ENCODE results near the gene ADAP1.
"Not testable (repeated sequence)": the region's sequence is repeated elsewhere in the genome, so short reads cannot be mapped to it uniquely, and the experiment has no call there.

ADAP1 gene

DNA sequence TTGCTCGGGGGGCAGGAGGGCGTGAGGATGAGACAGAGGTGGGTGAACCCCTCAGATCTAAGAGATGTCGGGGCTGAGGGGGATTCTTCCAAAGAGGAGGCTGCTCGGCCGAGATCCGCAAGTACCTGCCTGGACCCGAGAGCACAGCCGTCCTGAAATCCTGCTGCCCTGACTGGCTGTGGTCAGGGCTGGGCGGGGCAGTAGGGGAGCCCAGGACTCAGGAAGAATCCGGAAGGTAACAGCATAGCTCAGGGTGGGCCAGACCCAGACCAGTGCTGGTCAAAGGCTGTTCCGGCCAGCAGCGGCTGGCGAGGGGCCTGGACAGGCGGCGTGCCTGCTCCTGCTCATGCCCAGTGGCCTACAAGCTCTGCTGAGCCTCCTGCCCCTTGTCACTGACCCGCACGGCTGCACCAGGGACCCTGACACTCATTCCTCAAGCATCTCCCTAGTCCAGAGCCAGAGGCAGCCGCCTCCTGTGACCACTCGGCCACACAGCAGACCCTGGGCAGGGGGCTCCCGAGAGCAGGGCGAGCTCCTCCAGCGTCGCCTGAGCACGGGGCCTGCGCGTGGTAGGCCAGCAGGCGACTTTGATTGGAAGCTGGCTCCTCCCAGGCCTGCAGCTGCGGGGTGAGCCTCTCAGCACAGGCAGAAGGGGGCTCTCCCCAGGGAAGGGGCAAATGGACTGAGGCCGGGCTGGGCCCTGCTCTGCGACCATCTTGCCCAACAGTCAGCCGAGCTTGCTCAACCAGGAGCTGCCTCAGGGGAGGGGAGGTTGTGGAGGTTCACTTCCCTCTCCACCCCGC is 3.1 kb upstream of the ADAP1 start:
- no peak for DNase-seq

DNA sequence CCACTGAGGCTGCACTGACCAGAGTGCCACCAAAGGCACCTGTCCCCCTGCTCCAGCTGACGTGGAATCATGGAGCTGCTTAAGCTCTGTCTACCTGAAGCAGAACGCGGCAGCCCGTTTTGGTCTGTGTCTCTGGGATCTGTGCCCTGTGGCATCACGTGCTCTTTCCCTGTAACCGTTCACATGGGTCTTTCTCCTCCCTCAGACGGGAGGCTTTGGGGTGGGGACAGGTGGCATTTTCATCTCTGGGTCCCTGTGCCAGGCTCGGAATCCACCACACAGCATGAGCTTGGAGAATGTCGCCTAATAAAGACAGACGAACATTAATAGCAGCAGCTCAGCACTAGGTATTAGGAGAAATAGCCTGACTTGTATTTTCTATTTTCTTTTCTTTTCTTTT is 1.6 kb upstream of the ADAP1 start:
- no peak for DNase-seq

GRCh38 chr7:953547-954327 is 743 bp downstream of the ADAP1 start:
- DNase-seq = peak; percentile 76

DNA sequence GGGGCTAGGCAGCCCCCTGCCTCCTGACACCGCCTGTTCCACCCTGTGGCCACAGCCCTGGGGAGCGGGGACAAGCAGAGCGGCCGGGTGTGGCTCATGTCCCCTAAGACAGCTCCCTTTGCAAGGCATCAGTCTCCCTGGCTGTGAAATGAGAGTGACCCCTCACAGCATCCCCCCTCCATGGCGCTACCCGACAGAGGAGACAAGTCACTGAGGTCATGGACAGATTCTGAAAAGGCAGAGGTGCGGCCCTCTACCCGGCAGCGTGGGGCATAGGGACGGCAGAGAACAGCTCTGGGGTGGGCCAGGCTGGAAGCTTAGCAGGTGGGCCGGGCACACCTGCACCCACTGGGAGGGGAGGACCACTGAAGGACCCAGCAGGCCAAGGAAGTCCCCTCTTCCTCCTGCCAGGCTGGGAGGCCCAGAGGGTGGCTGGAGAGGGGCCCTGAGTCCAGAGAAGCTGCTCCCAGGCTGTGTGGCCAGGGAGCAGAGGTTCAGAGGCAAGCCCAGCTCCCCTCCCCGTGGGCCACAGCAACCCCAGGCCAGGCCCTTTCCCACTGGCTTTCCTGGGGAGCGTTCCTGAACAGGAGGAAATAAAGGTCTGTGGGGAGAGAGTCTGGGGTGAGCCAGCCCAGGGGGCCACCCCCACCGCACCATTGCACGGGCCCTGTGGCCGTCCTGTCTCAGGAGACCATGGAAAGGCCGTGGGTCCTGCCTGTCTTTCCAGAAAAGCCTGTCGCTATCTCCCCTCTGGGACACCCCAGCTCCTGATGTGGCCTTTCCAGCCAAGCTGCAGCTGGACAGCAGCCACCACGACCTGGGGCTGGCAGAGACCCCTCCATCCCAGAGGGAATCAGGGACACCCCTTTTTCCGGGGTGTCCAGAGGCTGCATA is 1.7 kb downstream of the ADAP1 start:
- DNase-seq = no peak

GRCh38 chr7:951881-952547 is 2.5 kb downstream of the ADAP1 start:
- DNase-seq = no peak

DNA sequence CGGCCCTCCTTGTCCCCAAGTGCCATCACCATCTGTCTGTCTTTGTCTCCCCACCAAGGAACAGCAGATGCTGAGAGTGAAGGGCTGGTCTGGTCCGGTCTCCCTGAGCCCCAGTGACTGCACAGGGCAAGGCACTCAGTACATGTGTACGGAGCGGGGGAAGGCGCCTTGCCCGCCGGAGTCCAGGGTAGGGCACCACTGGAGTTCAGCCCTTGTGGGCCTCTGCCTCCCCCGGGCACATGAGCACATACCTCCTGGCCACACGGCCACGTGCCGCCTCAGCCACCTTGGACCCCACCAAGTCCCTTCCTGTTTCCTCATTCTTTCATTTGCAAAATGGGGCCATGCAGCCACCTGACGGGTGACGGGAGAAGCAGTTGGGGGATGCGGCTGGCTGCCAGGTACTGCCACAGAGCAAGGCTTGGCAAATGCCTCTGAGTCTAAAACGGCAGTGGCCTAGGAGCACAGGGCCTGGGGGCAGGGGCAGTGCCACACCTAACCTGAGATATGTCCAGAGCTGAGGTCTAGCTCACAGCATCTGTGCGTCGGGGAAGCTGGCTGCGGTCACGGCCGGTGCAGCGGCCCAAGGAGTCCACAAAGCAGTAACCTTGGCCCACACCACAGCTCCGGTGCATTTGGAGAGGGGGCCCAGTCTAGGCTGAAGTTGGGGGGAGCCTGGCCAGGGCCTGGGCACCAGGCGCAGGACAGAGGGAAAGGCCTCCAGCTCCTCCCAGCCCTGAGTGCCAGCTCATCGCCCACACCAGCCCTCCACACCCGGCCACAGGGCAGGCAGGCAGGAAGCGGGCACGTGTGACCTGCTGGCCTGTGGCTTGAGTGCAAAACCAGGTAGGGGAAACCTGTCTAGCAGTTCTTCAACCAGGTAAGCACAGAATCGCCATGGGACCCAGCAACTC is 5.2 kb downstream of the ADAP1 start:
- no peak for DNase-seq

DNA sequence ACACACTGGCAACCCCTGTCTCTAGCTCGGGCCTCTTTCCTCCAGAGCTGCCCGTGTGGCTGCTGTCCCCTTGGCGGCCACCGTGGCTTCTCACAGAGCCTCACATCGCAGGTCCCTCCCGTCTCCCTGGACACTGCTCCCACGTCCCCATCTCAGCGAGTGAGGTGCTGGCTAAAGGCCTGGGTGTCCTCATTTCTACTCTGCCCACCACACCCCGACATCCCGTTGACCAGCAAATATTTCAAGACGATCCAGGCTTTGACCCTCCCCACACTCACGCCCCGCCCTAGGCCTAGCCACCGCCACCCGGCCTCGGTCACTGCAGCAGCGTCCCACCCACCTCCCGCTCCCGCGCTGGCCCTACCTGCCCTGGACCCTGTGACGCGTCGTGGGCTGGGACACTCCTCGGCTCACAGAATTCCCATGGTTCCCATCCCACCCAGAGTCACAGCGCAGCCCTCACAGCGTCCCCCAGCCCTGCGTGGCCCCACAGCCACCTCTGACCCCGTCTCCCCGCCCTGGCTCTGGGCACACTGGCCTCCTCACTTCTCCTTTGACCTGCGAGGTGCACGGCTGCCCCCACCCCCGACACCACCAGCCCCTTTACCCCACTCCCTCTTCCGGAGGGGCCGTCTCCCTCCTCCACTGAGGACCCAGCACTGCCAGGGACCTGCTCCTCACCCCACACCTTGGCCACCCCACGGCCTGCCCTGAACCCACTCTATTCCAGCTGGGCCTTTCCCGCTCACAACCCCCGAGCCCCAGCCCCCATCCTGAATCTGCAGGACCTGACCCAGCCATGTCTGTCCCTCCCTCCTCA is 6.9 kb downstream of the ADAP1 start:
- no peak for DNase-seq

DNA sequence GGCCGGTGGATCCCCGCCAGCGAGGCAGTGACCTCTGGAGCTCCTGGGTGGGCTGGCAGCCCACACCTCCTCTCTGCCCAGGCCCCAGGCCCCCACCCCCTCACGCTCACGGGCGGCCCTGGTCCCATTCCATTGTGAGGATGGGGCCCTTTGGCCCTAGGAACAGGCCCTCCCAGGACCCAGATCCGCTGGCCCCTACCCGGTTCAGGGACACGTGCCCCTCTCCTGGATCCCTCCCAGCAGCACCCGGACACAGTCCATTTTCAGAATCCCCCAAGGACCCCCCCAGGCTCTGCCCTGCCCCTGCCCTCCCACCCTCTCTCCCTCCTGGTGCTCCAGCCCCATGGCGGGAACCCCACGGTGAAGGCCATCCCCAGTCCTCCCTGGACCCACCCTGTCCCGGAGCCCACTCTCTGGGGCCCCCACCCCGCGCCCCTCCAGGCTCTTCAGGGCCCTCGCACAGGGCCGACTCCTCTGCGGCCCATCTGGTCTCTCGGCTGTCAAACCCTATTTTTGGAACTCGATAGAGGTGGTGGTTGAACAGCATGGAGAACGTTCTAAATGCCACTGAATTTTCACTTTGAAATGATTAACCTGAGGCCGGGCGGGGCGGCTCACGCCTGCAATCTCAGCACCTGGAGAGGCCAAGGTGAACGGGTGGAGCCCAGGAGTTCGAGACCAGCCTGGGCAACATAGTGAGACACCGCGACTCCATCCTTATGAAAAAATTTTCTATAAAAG is 8.1 kb downstream of the ADAP1 start:
- DNase-seq = no peak

GRCh38 chr7:945556-946255 is 8.8 kb downstream of the ADAP1 start:
- no peak for DNase-seq

GRCh38 chr7:945147-945555 is 9.3 kb downstream of the ADAP1 start:
- no peak for DNase-seq

DNA sequence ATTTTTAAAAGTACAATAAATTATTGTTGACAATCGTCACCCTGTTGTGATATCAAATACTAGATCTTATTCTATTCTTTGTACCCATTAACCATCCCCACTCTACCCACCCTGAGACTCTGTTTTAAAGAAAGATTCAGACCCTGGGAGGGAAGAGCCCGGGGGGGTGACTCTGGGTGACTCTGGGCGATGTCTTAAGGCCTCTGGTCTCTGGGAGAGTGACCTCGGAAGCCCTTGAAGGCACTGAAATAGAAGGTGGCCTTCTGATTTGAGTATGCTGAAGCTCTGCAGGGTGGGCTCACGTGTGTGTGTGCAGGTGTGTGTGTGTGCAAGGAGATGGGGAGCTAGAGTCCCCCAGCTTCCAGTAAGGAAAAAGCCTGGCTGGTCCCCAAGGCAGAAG is 9.7 kb downstream of the ADAP1 start:
- no peak for DNase-seq

- not testable (repeated sequence) for DNase-seq
These were observed 10.7 kb downstream of the ADAP1 start for GRCh38 chr7:943793-944192.

- no peak for DNase-seq
These were observed 13.7 kb downstream of the ADAP1 start for GRCh38 chr7:940599-941408.

- no peak for DNase-seq
These were observed 14.6 kb downstream of the ADAP1 start for GRCh38 chr7:939843-940242.

DNA sequence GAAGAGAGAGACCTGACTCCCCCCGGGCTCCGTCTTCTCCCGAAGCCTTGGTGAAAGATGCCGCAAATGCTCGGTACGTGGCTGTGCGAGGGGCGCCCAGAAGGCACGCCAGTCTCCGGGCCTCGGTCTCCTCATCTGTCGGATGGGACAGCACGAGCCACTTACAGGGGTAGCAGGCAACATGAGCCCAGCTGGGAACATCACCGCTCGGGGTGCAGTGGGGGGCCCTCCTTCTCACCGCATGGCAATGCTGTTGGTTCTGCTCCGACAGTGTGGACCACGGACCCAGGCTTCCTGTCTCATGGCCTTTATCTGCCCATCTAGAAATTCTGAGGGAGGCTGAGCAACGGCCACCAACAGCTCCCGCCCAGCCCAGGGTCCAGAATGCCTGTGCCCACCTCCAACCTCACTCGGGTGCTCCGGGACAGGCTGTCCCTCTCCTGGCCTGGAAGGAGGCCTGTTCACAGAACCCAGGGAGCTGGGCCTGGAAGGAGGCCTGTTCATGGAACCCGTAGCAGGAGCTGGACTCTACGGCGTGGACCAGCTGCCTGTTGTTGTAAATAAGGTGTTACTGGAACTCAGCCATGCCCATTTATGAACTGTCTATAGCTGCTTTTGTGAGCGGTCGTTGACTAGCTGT is 15.8 kb downstream of the ADAP1 start:
- no peak for DNase-seq

DNA sequence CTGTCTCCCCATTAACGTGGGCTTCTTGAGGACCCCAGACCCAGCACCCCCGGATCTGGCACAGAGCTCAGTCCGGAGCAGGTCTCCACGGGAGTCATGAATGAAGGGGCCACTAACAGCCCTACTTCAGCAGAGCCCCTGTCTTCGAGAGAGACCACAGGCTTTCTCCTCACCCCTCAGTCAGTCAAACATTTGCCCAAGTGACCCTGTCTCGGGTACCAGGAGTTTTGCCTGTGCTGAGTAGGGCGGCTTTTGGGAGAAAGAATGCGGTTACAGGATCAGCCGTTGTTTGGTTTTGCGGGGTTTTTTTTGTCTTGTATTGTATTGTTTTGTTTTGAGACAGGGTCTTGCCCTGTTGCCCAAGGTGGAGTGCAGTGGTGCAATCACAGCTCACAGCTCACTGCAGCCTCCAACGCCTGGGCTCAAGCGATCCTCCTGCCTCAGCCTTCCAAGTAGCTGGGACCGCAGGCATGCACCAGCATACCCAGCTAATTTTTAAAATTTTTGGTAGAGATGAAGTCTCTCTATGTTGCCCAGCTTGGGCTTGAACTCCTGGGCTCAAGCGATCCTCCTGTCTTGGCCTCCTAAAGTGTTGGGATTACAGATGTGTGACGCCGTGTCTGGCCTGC is 16.5 kb downstream of the ADAP1 start:
- no peak for DNase-seq

- peak; percentile 85 for DNase-seq
These were observed 18.0 kb downstream of the ADAP1 start for GRCh38 chr7:936386-937054.
